ENCODE results near the gene NINL. TPM values are rescaled to one million over a fixed set of nuclear protein-coding genes. Genes with fewer than 3 reads are reported as not detected.

NINL gene
- total RNA-seq, 1 experiment from 2014 or later: 0.19 TPM

GRCh38 chr20:25408170-25408547, 177.2 kb downstream of the NINL start:
- Histone ChIP-seq H3K9me2 (replicated peaks; ENCODE audit: insufficient read depth, low read length) (no peaks in the 10 kb centered on the region), H3K36me3 (ENCODE audit: insufficient read depth, low read length) (no peaks in the 10 kb centered on the region), H3K9me3 (ENCODE audit: low read length) (peaks cover 8% of the 10 kb centered on the region; the same call in 1 of the 2 replicates), H3K4me3 (ENCODE audit: low read length) (peak overlapping the region; percentile 94), H3K27me3 (ENCODE audit: low read length) (no peaks in the 10 kb centered on the region), H3K9ac (ENCODE audit: low read length) (peak overlapping the region; percentile 90), H3K4me1 (ENCODE audit: low read length) (peaks cover 19% of the 10 kb centered on the region), H4K20me1 (ENCODE audit: insufficient read depth, low read depth, low read length) (no peaks in the 10 kb centered on the region), H2AFZ (ENCODE audit: low read length) (peak overlapping the region; percentile 69), H3K79me2 (ENCODE audit: low read length) (peaks cover 50% of the 10 kb centered on the region), H3K27ac (ENCODE audit: low read length) (peak overlapping the region; percentile 70), H3K4me2 (ENCODE audit: low read depth, low read length, poor library complexity, severe bottlenecking) (peak overlapping the region; percentile 94)
- DNase-seq: peak; percentile 63

GRCh38 chr20:25407311-25408169, 177.8 kb downstream of the NINL start, which contains the start of gene GINS1:
TSS of gene GINS1 (plus strand) at chr20:25407673. CDS start at chr20:25407821, 148 bp downstream.
- Histone ChIP-seq H3K27ac (ENCODE audit: low read length) (peak within 1 kb of the TSS; percentile 70), H3K9me2 (replicated peaks; ENCODE audit: insufficient read depth, low read length) (no peaks in the 10 kb centered on the region), H3K4me1 (ENCODE audit: low read length) (peaks cover 19% of the 10 kb centered on the region), H3K4me2 (ENCODE audit: low read depth, low read length, poor library complexity, severe bottlenecking) (peak within 1 kb of the TSS; percentile 94), H3K4me3 (ENCODE audit: low read length) (peak within 1 kb of the TSS; percentile 94), H3K27me3 (ENCODE audit: low read length) (no peaks in the 10 kb centered on the region), H3K36me3 (ENCODE audit: insufficient read depth, low read length) (no peaks in the 10 kb centered on the region), H4K20me1 (ENCODE audit: insufficient read depth, low read depth, low read length) (no peaks in the 10 kb centered on the region), H3K79me2 (ENCODE audit: low read length) (peaks cover 43% of the 10 kb centered on the region), H2AFZ (ENCODE audit: low read length) (peak within 1 kb of the TSS; percentile 69), H3K9ac (ENCODE audit: low read length) (peak within 1 kb of the TSS; percentile 90), H3K9me3 (ENCODE audit: low read length) (peaks cover 14% of the 10 kb centered on the region; the same call in 1 of the 2 replicates)
- DNase-seq: peak; percentile 95

Small RNA genes lying within 50 kb of the gene (small RNA-seq; reads per million reads assigned to genes)
- not detected for gene RNU6ATAC17P

Other genes with a start within 250 kb of the NINL start
- gene ABHD12, start 194.7 kb downstream of the NINL start, total RNA-seq (2014; rRNA removed; shearing (Covaris generic); ENCODE audit: low replicate concordance): 26.1 and 35.9 TPM in 2 replicates
- 10.2 and 14.4 TPM in 2 replicates for gene GINS1, start 177.9 kb downstream of the NINL start, total RNA-seq (2014; rRNA removed; shearing (Covaris generic); ENCODE audit: low replicate concordance)
- gene NANP, start 38.5 kb upstream of the NINL start, total RNA-seq (2014; rRNA removed; shearing (Covaris generic); ENCODE audit: low replicate concordance): 3.5 and 5.1 TPM in 2 replicates
- 13.2 and 17.7 TPM in 2 replicates for gene ZNF337, start 111.3 kb upstream of the NINL start, total RNA-seq (2014; rRNA removed; shearing (Covaris generic); ENCODE audit: low replicate concordance)